ENCODE results near the gene NOXO1.

NOXO1 gene

DNA sequence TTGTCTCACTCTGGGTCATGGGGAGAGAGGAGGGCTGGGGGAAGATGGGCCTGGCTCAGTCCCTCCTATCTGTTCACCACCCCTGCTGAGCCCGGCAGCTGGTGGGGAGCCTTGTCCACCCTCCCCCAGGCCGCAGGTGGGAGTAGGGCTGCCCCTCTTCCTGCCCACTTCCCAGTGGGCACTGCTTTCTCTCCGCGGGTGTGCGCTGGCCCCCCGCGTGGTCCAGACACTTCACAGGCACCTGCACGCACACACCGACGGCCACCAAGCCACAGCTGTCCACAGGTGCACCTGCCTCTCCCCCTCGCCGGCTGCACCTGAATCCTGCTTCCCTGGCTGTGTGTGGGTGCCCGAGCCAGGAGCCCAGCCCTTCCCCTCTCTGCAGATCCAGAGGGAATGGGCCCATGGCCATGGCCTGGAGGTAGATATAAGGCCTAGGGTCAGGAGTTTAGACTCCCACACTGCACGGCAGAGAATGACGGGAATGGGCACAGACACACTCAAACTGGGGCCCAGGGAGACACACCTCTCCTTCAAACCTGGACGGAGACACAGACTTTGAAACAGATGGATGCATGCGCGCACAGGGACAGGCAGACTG lies 47.5 kb upstream of the NOXO1 start:
- peaks cover 10% of the 10 kb centered on the region for H4K20me1 ChIP-seq (ENCODE audit: insufficient read depth, low read length)
- no peak overlapping the region for H3K4me2 ChIP-seq (ENCODE audit: insufficient read depth, low read length)
- peaks cover 6% of the 10 kb centered on the region for H3K4me1 ChIP-seq (ENCODE audit: insufficient read depth, low read length)
- H3K36me3 ChIP-seq (ENCODE audit: insufficient read depth, low read length): no peaks in the 10 kb centered on the region
- H3K27me3 ChIP-seq (ENCODE audit: insufficient read depth, low read length, poor library complexity): peaks cover 33% of the 10 kb centered on the region
- no peak overlapping the region for H2AFZ ChIP-seq (ENCODE audit: low read depth, low read length)
- ATAC-seq (ENCODE audit: insufficient read depth, low read depth): no peak
- no peaks in the 10 kb centered on the region for H3K79me2 ChIP-seq (ENCODE audit: insufficient read depth, low read length)
- no peak overlapping the region for H3K4me3 ChIP-seq (ENCODE audit: low read depth in 1 of 2, low read length in 2 of 2)
- H3K27ac ChIP-seq (ENCODE audit: low read length): no peak overlapping the region
- TF ChIP-seq EZH2 (IDR thresholded peaks at IDR 0.05; ENCODE audit: borderline replicate concordance, low read depth, low read length, severe bottlenecking): no peak
- TF ChIP-seq, protein P1, sequence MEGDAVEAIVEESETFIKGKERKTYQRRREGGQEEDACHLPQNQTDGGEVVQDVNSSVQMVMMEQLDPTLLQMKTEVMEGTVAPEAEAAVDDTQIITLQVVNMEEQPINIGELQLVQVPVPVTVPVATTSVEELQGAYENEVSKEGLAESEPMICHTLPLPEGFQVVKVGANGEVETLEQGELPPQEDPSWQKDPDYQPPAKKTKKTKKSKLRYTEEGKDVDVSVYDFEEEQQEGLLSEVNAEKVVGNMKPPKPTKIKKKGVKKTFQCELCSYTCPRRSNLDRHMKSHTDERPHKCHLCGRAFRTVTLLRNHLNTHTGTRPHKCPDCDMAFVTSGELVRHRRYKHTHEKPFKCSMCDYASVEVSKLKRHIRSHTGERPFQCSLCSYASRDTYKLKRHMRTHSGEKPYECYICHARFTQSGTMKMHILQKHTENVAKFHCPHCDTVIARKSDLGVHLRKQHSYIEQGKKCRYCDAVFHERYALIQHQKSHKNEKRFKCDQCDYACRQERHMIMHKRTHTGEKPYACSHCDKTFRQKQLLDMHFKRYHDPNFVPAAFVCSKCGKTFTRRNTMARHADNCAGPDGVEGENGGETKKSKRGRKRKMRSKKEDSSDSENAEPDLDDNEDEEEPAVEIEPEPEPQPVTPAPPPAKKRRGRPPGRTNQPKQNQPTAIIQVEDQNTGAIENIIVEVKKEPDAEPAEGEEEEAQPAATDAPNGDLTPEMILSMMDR (IDR thresholded peaks at IDR 0.05; ENCODE audit: borderline replicate concordance, extremely low read depth, low read length, poor library complexity, severe bottlenecking): no peak
- H3K9me3 ChIP-seq (ENCODE audit: insufficient read depth, low read length, severe bottlenecking): no peaks in the 10 kb centered on the region
- DNase-seq: no peak
- no peak overlapping the region for H3K9ac ChIP-seq (ENCODE audit: low read depth, low read length)

DNA sequence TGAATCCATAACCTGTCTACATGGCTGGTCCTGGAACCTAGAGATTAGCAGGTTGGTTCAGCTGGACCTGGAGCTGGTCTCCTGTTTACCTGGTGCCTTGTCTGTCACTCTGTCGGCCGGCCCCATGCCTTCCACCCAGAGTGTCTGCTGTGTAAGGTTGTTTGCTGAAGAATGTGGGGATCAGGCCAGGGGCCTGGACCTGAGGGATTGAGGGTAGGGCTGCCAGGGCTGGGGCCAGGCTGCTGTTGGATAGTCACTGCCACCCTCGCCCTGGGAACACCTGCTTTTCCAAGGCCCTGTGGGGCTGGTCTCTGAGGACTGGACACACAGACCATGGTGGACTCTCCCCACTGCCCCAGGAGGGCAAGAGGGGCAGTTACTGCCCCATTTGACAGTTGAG lies 46.9 kb upstream of the NOXO1 start:
- Histone ChIP-seq H2AFZ (ENCODE audit: low read depth, low read length) (no peak overlapping the region), H4K20me1 (ENCODE audit: insufficient read depth, low read length) (peaks cover 10% of the 10 kb centered on the region), H3K79me2 (ENCODE audit: insufficient read depth, low read length) (no peaks in the 10 kb centered on the region), H3K36me3 (ENCODE audit: insufficient read depth, low read length) (no peaks in the 10 kb centered on the region), H3K9ac (ENCODE audit: low read depth, low read length) (no peak overlapping the region), H3K4me1 (ENCODE audit: insufficient read depth, low read length) (peaks cover 11% of the 10 kb centered on the region), H3K27me3 (ENCODE audit: insufficient read depth, low read length, poor library complexity) (peaks cover 33% of the 10 kb centered on the region), H3K4me2 (ENCODE audit: insufficient read depth, low read length) (no peak overlapping the region), H3K27ac (ENCODE audit: low read length) (no peak overlapping the region), H3K4me3 (ENCODE audit: low read depth in 1 of 2, low read length in 2 of 2) (no peak overlapping the region), H3K9me3 (ENCODE audit: insufficient read depth, low read length, severe bottlenecking) (no peaks in the 10 kb centered on the region)
- ATAC-seq (ENCODE audit: insufficient read depth, low read depth) (no peak), DNase-seq (no peak)
- TF ChIP-seq EZH2 (IDR thresholded peaks at IDR 0.05; ENCODE audit: borderline replicate concordance, low read depth, low read length, severe bottlenecking): no peak
- TF ChIP-seq, protein P1 (IDR thresholded peaks at IDR 0.05; ENCODE audit: borderline replicate concordance, extremely low read depth, low read length, poor library complexity, severe bottlenecking): no peak

DNA sequence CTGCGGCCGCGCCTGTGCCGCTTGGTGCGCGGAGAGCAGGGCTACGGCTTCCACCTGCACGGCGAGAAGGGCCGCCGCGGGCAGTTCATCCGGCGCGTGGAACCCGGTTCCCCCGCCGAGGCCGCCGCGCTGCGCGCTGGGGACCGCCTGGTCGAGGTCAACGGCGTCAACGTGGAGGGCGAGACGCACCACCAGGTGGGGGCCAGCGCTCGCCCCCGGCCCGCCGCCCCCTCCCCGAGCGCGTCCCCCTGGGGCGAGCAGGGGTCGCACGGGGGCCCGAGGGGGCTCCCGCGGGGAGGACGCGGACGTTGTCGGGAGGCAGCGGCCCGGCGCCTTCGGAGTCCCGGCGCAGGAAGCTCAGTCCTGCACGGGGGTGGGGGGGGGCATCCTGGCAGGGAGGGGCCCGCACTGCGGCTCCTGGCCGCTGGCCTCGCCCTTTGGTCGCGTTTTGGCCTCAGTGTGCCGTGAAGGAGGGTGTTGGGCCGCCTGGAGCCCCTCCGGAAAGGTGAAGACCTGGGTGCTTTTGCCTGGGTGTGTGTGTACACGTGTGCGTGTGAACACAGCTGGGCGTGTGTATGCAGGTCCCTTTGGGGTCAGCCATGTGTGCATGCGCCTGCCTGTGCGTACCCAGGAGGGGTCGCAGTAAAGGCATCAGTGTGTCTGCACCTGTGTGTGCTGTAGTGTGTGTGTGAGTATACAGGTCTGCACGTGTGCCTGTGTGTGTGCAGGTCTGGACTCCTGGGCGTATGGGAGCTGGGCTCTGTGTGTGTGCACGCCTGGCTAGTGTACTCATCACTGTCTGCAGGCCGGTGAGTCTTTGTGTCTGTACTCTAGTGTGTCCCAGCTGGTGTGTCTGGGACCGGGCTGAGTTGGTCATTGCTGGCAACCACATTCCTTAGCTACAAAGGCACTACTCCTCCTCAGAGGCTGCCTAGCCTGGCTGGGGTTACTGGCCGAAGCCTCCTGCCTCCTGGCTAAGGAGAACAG lies 46.0 kb upstream of the NOXO1 start:
- H3K36me3 ChIP-seq (ENCODE audit: insufficient read depth, low read length): no peaks in the 10 kb centered on the region
- H4K20me1 ChIP-seq (ENCODE audit: insufficient read depth, low read length): peaks cover 9% of the 10 kb centered on the region
- TF ChIP-seq EZH2 (IDR thresholded peaks at IDR 0.05; ENCODE audit: borderline replicate concordance, low read depth, low read length, severe bottlenecking): no peak
- TF ChIP-seq, protein P1 (IDR thresholded peaks at IDR 0.05; ENCODE audit: borderline replicate concordance, extremely low read depth, low read length, poor library complexity, severe bottlenecking): no peak
- H3K4me1 ChIP-seq (ENCODE audit: insufficient read depth, low read length): peaks cover 20% of the 10 kb centered on the region
- H3K4me3 ChIP-seq (ENCODE audit: low read depth in 1 of 2, low read length in 2 of 2): no peak overlapping the region
- no peak for ATAC-seq (ENCODE audit: insufficient read depth, low read depth)
- no peaks in the 10 kb centered on the region for H3K9me3 ChIP-seq (ENCODE audit: insufficient read depth, low read length, severe bottlenecking)
- no peak overlapping the region for H3K9ac ChIP-seq (ENCODE audit: low read depth, low read length)
- H3K79me2 ChIP-seq (ENCODE audit: insufficient read depth, low read length): no peaks in the 10 kb centered on the region
- H3K27me3 ChIP-seq (ENCODE audit: insufficient read depth, low read length, poor library complexity): peaks cover 33% of the 10 kb centered on the region
- H3K27ac ChIP-seq (ENCODE audit: low read length): no peak overlapping the region
- no peak overlapping the region for H2AFZ ChIP-seq (ENCODE audit: low read depth, low read length)
- no peak for DNase-seq
- peak overlapping the region; percentile 56 for H3K4me2 ChIP-seq (ENCODE audit: insufficient read depth, low read length)

Data from DND-41 (cell line).